Activated CD4-positive, alpha-beta memory T cell treated with anti-CD3 and anti-CD28 coated beads, Interleukin-2, amount 10 ng/mL, durations not matched to agents 7 days and 5 days (primary cell): ENCODE measurements around the gene PALMD. TPM values are rescaled to one million over a fixed set of nuclear protein-coding genes. Genes with fewer than 3 reads are reported as not detected.

ENCODE experiments used
- CTCF ChIA-PET: fragments of 350-600 bp; sonication (Branson Sonifier 250); formaldehyde crosslinking; loops from one replicate; lab custom pipeline; 2021; ENCODE audit warnings: antibody characterized with exemption, inconsistent platforms; lab: Charles Lee
- POLR2A ChIA-PET: fragments of 350-600 bp; sonication (Branson Sonifier 250); formaldehyde crosslinking; loops from one replicate; lab custom pipeline; 2021; ENCODE audit warnings: antibody characterized with exemption; lab: Charles Lee
- DNase-seq: peaks from one replicate; pipeline ENCODE4 v3.0.0-alpha.2; 2020
- H3K27ac Mint-ChIP-seq: one replicate; pipeline ENCODE4 v1.8.0; 2021; ENCODE audit warnings: mild to moderate bottlenecking, mixed read lengths
- H3K27me3 Mint-ChIP-seq: one replicate; pipeline ENCODE4 v1.8.0; 2021; ENCODE audit warnings: mixed read lengths
- H3K36me3 Mint-ChIP-seq: one replicate; pipeline ENCODE4 v1.8.0; 2021; ENCODE audit warnings: low read depth, mixed read lengths
- H3K4me1 Mint-ChIP-seq: one replicate; pipeline ENCODE4 v1.8.0; 2021; ENCODE audit warnings: mixed read lengths
- H3K4me3 Mint-ChIP-seq: one replicate; pipeline ENCODE4 v1.8.0; 2021; ENCODE audit warnings: mild to moderate bottlenecking, mixed read lengths
- H3K9me3 Mint-ChIP-seq: one replicate; pipeline ENCODE4 v1.8.0; 2021; ENCODE audit warnings: mixed read lengths
- total RNA-seq, 2 experiments: library from RNA; stranded (reverse); gene quantifications; one replicate each; pipeline ENCODE4 v1.2.3, GENCODE V29; 2021

The PALMD gene
- total RNA-seq, 2 experiments from 2014 or later, result not detected

DNA sequence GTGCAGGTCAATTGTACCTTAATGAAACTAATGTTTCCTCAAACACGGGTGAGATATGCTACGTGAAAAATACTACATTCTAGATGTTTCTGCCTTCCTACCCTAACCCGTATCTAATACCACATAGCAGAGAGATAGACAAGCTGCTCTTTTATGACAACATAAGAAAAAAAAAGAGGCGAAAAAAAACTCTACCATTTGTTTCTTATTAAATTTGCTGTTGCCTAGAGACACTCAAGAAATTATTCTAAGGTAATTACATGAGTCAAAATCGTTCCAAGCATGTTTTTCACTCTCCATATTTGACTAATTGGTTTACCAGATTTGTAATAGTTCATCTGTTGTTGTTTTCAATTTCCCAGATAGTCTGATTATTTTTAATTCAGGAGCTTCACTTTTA, 27.4 kb downstream of the PALMD start:
- CTCF ChIA-PET, result interaction anchor here (1.5 kb wide), 1 partner anchor 12 kb away, joined by 10 read pairs; no protein-coding TSS in a partner anchor

DNA sequence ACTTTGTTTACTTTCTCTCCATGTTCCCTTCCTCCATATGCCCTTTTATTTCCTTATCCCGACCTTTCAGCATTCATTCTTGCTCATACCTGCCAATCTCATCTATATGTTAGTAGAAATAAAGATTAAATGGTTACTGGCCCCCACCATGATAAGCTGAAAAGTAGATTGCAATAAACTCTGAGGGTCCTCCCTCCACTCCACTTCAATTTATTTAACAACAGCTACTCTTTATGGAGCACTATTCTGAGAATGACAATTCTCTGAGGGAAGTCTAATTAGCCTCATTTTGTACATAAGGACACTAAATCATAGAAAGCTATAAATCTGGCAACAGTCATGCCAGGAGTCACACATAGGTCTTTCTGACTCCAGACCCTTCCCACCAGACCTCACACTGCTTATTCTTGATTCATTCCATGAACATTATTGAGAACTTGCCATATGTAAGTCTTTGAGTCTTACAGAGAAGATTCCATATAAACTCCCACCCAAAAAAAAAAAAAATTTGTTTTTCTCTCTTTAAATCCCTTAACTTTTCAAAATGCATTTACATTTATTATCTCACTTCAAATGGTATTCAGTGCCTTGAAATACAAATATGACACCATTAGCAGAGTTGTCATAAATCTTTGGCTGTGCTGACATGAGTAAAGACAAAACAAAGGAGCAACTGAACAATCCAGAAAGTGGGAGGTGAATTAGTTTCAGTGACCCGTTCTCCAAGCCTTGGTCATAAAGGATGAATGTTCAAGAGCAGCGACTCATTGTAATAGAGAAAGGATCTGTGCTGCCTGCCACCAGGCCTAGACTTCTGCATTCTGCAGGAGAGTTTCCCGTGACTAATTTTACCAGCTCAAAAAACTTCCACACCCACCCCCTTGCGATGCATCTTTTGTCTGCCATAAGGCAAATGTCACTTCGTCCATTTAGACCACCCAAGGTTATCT, 28.5 kb downstream of the PALMD start:
- Mint-ChIP-seq H3K4me1 (no peaks in the 10 kb centered on the region), H3K9me3 (no peaks in the 10 kb centered on the region), H3K4me3 (no peak overlapping the region), H3K36me3 (no peaks in the 10 kb centered on the region), H3K27ac (no peak overlapping the region), H3K27me3 (peaks cover 16% of the 10 kb centered on the region)
- POLR2A ChIA-PET, result no interaction called here
- no peak for DNase-seq
- CTCF ChIA-PET, result interaction anchor here (1.5 kb wide), 1 partner anchor 11 kb away, joined by 10 read pairs; no protein-coding TSS in a partner anchor

More for the DNA sequence above, 27.4 kb downstream of the PALMD start:
- Mint-ChIP-seq H3K27me3 (peaks cover 21% of the 10 kb centered on the region), H3K4me1 (no peaks in the 10 kb centered on the region), H3K27ac (no peak overlapping the region), H3K36me3 (no peaks in the 10 kb centered on the region), H3K4me3 (no peak overlapping the region), H3K9me3 (no peaks in the 10 kb centered on the region)
- DNase-seq, result no peak
- POLR2A ChIA-PET, result no interaction called here

DNA sequence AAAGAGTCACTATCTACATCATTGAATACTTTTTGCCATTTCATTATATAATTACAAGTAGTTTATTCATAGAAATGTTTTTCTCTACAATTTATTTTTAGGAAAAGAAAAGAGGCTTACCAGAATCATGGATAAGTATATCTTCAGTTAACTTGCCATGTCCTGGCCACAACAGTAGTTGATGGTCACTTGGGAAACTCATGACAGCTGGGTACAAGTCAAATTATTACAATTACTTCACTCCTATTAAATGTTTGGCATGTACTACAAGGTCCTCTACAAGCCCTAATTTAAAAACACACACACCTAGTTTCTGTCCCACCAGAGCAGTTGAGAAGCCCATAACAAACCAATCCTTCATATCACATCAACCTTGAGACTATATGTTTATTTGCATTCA, 29.4 kb downstream of the PALMD start:
- H3K4me3 Mint-ChIP-seq, result no peak overlapping the region
- POLR2A ChIA-PET, result no interaction called here
- H3K4me1 Mint-ChIP-seq, result no peaks in the 10 kb centered on the region
- no peak overlapping the region for H3K27ac Mint-ChIP-seq
- H3K9me3 Mint-ChIP-seq, result no peaks in the 10 kb centered on the region
- no peaks in the 10 kb centered on the region for H3K36me3 Mint-ChIP-seq
- H3K27me3 Mint-ChIP-seq, result peaks cover 14% of the 10 kb centered on the region
- no peak for DNase-seq
- CTCF ChIA-PET, result no interaction called here

DNA sequence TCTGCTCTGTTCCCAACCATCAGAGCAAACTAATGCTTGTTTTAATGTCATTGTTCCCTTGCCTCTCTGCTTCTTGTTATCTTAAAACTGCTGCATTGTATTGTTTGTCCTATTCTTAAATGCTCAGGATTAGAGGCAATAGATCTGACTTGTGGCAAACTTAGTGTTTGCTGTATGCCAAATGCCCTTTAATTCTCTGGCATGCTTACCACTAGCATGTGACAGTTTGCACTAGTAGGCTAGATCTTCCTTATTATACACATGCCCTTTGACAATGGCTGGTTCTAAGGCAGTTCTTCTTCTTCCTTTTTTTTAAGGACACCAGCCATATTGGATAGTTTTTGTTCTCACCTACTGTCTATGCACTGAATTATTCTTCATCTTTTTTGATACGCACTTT, 30.1 kb downstream of the PALMD start:
- no peak overlapping the region for H3K27ac Mint-ChIP-seq
- no peak overlapping the region for H3K4me3 Mint-ChIP-seq
- H3K9me3 Mint-ChIP-seq, result no peaks in the 10 kb centered on the region
- H3K36me3 Mint-ChIP-seq, result no peaks in the 10 kb centered on the region
- H3K27me3 Mint-ChIP-seq, result peaks cover 14% of the 10 kb centered on the region
- ChIA-PET POLR2A (no interaction called here), CTCF (interaction anchor here (1.0 kb wide), 1 partner anchor 10 kb away, joined by 3 read pairs; no protein-coding TSS in a partner anchor)
- no peaks in the 10 kb centered on the region for H3K4me1 Mint-ChIP-seq
- no peak for DNase-seq

DNA sequence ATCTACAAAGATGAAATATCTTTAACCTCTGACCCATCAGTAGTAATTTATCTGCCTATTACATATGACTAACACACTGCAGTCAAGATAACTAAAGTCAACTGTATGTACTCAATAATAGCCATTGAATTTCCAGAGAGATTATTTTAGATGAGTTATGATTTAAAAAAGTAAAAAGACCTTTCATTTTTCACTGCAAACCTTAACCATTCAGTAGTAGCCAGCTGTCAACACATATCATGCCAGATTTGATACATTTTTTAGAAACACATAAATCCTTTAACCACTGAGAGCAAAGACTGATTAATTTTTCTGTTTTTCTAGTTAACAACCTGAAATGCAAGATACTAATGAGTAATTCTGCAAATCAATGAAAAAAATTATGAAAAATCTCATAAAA, 31.0 kb downstream of the PALMD start:
- Mint-ChIP-seq H3K4me3 (no peak overlapping the region), H3K9me3 (no peaks in the 10 kb centered on the region), H3K36me3 (no peaks in the 10 kb centered on the region), H3K27me3 (peaks cover 14% of the 10 kb centered on the region), H3K27ac (no peak overlapping the region), H3K4me1 (no peaks in the 10 kb centered on the region)
- CTCF ChIA-PET, result interaction anchor here (1.0 kb wide), 1 partner anchor 9 kb away, joined by 3 read pairs; no protein-coding TSS in a partner anchor
- POLR2A ChIA-PET, result no interaction called here
- no peak for DNase-seq

DNA sequence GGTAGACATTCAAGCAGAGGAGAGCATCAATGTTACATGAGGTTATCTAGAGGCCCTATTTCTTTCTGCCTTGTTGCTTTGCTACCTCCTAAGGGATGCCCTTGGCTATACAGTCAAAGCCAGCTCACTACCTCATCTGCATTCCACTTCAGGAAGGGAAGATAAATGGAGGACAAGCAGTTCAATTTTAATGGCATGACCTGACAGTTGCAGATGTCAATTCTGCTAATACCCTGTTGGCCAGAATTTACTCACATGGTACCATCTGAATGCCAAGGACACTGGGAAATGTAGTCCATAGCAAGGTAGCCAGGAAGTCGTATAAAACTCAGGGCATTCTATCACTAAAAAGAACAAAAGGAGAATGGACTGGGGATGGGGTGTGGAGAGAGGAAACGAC, 31.5 kb downstream of the PALMD start:
- CTCF ChIA-PET, result no interaction called here
- Mint-ChIP-seq H3K4me1 (no peaks in the 10 kb centered on the region), H3K36me3 (no peaks in the 10 kb centered on the region), H3K4me3 (no peak overlapping the region), H3K27me3 (peaks cover 10% of the 10 kb centered on the region), H3K27ac (no peak overlapping the region), H3K9me3 (no peaks in the 10 kb centered on the region)
- POLR2A ChIA-PET, result no interaction called here
- DNase-seq, result no peak

DNA sequence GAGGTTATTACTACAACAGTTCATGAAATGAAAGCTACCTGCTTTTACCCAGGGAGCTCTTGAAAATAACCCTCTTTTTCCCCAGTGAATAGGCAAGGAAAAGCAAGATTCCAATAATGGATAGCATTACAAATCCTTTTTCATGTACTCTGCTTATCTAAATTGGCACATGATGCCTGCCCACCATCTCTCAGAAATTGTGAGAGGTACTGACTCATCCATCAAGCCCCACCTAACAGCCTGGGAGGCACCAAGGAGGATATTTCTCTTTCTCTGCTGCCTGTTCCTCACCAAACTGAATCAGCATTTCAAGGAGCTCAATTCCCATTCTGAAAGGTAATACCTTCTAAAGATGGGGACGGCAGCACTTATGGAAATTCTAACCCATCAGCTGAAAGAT, 34.4 kb downstream of the PALMD start:
- DNase-seq, result no peak
- no peak overlapping the region for H3K27ac Mint-ChIP-seq
- H3K27me3 Mint-ChIP-seq, result peaks cover 5% of the 10 kb centered on the region

DNA sequence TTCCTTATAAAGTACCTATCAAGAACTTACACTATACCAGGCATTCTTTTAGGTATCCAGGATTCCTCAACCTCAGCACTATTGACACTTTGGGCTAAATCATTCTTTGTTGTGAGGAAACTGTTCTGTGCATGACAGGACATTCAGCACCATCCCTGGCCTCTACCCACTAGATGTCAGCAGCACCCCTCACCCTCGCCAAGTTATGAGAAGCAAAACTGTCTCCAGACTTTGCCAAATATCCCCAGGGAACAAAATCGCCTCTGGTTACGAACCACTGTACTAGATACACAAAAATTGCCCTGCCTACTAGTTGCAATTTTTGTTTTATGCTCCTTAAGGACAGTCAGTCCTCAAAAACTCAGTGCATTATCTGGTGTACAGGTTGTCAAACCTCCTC, 35.7 kb downstream of the PALMD start:
- H3K4me1 Mint-ChIP-seq, result peaks cover 2% of the 10 kb centered on the region
- no peak overlapping the region for H3K4me3 Mint-ChIP-seq
- ChIA-PET CTCF (no interaction called here), POLR2A (no interaction called here)
- peaks cover 5% of the 10 kb centered on the region for H3K27me3 Mint-ChIP-seq
- H3K36me3 Mint-ChIP-seq, result no peaks in the 10 kb centered on the region
- no peaks in the 10 kb centered on the region for H3K9me3 Mint-ChIP-seq
- no peak overlapping the region for H3K27ac Mint-ChIP-seq
- no peak for DNase-seq

More for the DNA sequence above, 34.4 kb downstream of the PALMD start:
- no peaks in the 10 kb centered on the region for H3K4me1 Mint-ChIP-seq
- H3K9me3 Mint-ChIP-seq, result no peaks in the 10 kb centered on the region
- H3K36me3 Mint-ChIP-seq, result no peaks in the 10 kb centered on the region
- ChIA-PET POLR2A (no interaction called here), CTCF (no interaction called here)
- H3K4me3 Mint-ChIP-seq, result no peak overlapping the region

DNA sequence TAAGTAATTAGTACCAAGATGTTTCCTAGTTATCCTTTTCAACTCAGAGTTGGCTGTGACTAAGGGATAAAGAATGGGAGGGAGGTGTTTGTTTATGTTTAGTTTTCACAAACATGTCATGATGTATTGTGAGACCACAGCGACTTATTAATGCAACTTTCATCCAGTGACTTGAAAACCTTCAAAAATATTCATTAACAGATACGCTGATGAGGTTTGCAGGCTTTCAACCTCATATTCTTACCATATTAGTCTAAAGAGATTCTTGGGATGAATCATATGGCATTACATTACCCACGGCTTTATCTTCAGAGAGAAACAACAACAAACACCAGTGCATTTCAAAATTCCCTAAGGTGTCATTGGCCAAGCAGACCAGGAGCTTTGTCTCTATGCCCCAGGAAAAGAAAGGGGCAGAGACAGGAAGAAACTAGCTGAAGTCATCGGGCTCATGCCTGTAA, 36.4 kb downstream of the PALMD start:
- no peaks in the 10 kb centered on the region for H3K9me3 Mint-ChIP-seq
- peaks cover 5% of the 10 kb centered on the region for H3K27me3 Mint-ChIP-seq
- DNase-seq, result no peak
- CTCF ChIA-PET, result interaction anchor here (1.4 kb wide), 1 partner anchor 17 kb away, joined by 3 read pairs; no protein-coding TSS in a partner anchor
- peaks cover 2% of the 10 kb centered on the region for H3K4me1 Mint-ChIP-seq
- H3K4me3 Mint-ChIP-seq, result no peak overlapping the region
- H3K27ac Mint-ChIP-seq, result no peak overlapping the region
- no peaks in the 10 kb centered on the region for H3K36me3 Mint-ChIP-seq
- POLR2A ChIA-PET, result no interaction called here

DNA sequence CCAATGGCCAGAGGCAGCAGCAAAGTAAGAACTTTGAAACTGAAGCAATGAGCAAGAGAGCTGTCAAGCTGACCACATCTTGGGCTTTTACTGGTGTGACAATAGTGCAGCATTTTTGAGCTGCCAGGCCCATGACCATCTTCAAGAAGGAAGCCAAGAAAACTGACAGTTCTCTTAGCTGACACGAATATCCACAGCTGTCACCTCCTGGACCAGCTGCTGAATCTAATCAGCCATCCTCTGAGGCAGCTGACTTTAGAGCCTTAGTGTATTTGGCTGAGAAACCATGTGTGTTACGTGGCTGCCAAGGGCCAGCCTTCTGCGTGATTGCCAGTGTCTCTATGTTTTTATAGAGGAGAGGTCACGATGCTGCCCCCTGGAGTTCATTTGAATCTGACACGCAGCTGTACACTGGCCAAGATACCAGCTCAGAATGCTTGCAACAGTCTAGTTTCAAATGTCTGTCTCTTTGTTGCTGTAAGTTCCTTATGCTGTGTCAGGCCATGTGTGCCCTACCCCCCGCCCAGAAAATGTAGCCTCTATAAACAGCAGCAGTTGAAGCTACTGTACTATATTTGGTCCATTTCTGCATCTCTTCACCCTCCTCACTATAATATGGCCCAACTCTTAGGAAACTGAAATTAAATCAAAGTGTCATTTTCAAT, 39.7 kb downstream of the PALMD start:
- Mint-ChIP-seq H3K27me3 (peaks cover 19% of the 10 kb centered on the region), H3K27ac (no peak overlapping the region), H3K4me1 (peaks cover 2% of the 10 kb centered on the region), H3K4me3 (no peak overlapping the region), H3K36me3 (no peaks in the 10 kb centered on the region), H3K9me3 (no peaks in the 10 kb centered on the region)
- ChIA-PET POLR2A (no interaction called here), CTCF (interaction anchor here (1.1 to 2.3 kb wide), 13 partner anchors 8 to 505 kb away, joined by 3 to 14 read pairs (median 5); partner anchors contain the start of gene FRRS1)
- DNase-seq, result peak; percentile 50

DNA sequence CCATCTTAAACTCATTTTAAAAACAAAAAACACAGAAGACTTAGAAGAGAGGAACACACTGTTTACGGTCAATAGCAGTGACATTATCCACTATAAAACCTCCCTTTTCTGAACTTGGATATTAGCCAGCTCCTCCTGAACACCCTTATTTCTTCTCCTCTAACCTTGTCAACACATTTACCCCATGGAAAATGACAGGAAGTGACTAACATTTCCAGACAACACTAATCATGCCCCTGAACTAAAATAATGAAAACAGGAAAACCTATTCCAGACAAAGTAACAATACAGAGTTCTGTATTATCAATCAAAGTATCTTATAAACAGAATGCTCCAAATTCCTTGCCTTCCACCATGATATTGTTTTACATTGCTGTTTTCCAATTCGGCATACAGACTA, 45.3 kb downstream of the PALMD start:
- ChIA-PET CTCF (interaction anchor here (1.1 kb wide), 1 partner anchor 13 kb away, joined by 5 read pairs; no protein-coding TSS in a partner anchor), POLR2A (no interaction called here)
- H3K4me3 Mint-ChIP-seq, result no peak overlapping the region

DNA sequence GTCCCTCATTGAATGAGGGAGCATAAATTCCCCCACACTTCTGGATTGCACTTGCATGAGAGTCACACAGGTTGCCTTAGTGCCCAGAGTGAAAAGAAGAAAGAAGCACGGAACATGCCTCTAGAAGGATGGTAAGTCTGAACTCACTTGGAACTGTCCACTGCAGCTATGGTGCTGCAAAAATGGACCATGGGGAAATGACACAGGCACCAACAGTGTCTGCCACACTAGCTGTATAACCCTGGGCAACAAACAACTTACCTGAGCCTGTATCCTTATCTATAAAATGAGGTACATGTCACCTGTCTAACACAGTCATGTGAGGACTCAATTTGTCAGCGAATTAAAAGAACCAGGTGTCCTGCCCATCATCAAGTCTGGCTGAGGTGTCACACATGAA, 50.7 kb downstream of the PALMD start:
- Mint-ChIP-seq H3K9me3 (no peaks in the 10 kb centered on the region), H3K27ac (no peak overlapping the region), H3K27me3 (peaks cover 55% of the 10 kb centered on the region), H3K4me1 (no peaks in the 10 kb centered on the region), H3K36me3 (no peaks in the 10 kb centered on the region), H3K4me3 (no peak overlapping the region)
- ChIA-PET POLR2A (no interaction called here), CTCF (interaction anchor here (1.8 kb wide), 1 partner anchor 11 kb away, joined by 6 read pairs; no protein-coding TSS in a partner anchor)
- DNase-seq, result no peak

More for the DNA sequence above, 45.3 kb downstream of the PALMD start:
- Mint-ChIP-seq H3K4me1 (no peaks in the 10 kb centered on the region), H3K27ac (no peak overlapping the region), H3K36me3 (no peaks in the 10 kb centered on the region), H3K9me3 (no peaks in the 10 kb centered on the region), H3K27me3 (peaks cover 37% of the 10 kb centered on the region)
- no peak for DNase-seq

DNA sequence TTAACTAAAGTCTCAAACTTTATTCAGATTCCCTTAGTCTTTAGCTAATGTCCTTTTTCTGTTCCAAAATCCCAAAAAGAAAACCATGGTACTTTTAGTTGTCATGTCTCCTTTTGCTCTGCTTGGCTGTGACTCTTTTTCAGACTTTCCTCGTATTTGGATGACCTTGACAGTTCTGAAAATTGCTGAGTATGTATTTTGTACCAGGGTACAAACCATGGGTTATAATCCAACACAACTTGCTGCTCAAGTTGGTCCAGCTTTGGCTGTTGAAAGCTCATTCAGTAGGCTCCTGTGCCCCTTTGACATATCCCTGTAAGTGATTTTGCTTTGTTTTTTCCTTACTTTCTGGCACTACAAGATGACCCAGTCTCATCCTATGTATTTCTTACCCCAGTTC, 51.7 kb downstream of the PALMD start:
- Mint-ChIP-seq H3K9me3 (no peaks in the 10 kb centered on the region), H3K27me3 (peaks cover 51% of the 10 kb centered on the region), H3K4me1 (no peaks in the 10 kb centered on the region), H3K27ac (no peak overlapping the region), H3K4me3 (no peak overlapping the region), H3K36me3 (no peaks in the 10 kb centered on the region)
- ChIA-PET CTCF (no interaction called here), POLR2A (no interaction called here)
- DNase-seq, result no peak
